Measurements from ENCODE around the gene SBNO1.

SBNO1 gene

GRCh38 chr12:123269896-123270213, 94.8 kb downstream of the SBNO1 start:
- no peak for DNase-seq (ENCODE audit: low read depth in 2 of 2)
- TF ChIP-seq CTCF (IDR thresholded peaks at IDR 0.05; ENCODE audit: low read depth, low read length) = no peak
- peak overlapping the region; percentile 75 to 82 for H3K4me3 ChIP-seq (replicated peaks in 1 of 2; ENCODE audit: low read depth in 2 of 2, low read length in 2 of 2)

GRCh38 chr12:123269395-123269892, 95.2 kb downstream of the SBNO1 start:
- peak; percentile 66 to 75 for DNase-seq (ENCODE audit: low read depth in 2 of 2)
- no peak for TF ChIP-seq CTCF (IDR thresholded peaks at IDR 0.05; ENCODE audit: low read depth, low read length)
- peak overlapping the region; percentile 75 to 82 for H3K4me3 ChIP-seq (replicated peaks in 1 of 2; ENCODE audit: low read depth in 2 of 2, low read length in 2 of 2)

DNA sequence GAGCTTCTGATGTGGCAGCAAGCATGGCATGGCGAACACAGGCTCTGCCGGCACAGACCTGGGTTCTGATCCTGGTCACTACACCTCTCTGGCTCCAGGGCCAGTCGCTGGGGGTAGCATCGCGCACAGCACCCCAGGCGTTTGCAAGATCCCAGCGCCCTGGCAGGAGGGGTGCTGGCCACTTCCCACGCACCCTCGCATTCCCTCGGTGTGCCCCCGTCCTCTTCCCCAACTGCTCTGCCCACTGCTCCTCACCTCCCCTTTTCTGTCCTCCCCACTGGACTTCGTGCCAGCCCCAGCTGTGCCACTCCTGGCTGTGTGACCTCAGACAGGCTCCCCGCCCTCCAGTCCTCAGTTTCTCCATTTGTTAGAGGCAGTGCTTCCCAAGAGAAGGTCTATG, 95.8 kb downstream of the SBNO1 start:
- H3K4me3 ChIP-seq (replicated peaks in 1 of 2; ENCODE audit: low read depth in 2 of 2, low read length in 2 of 2) = peak overlapping the region in 1 of 2 donors; percentile 82
- TF ChIP-seq CTCF (IDR thresholded peaks at IDR 0.05; ENCODE audit: low read depth, low read length) = no peak
- no peak for DNase-seq (ENCODE audit: low read depth in 2 of 2)

GRCh38 chr12:123267991-123268843, 96.4 kb downstream of the SBNO1 start:
- DNase-seq (ENCODE audit: low read depth in 2 of 2) = no peak
- TF ChIP-seq CTCF (IDR thresholded peaks at IDR 0.05; ENCODE audit: low read depth, low read length) = no peak
- no peak overlapping the region for H3K4me3 ChIP-seq (replicated peaks in 1 of 2; ENCODE audit: low read depth in 2 of 2, low read length in 2 of 2)

GRCh38 chr12:123267335-123267920, 97.2 kb downstream of the SBNO1 start:
- no peak for TF ChIP-seq CTCF (IDR thresholded peaks at IDR 0.05; ENCODE audit: low read depth, low read length)
- DNase-seq (ENCODE audit: low read depth in 2 of 2) = no peak
- no peak overlapping the region for H3K4me3 ChIP-seq (replicated peaks in 1 of 2; ENCODE audit: low read depth in 2 of 2, low read length in 2 of 2)

DNA sequence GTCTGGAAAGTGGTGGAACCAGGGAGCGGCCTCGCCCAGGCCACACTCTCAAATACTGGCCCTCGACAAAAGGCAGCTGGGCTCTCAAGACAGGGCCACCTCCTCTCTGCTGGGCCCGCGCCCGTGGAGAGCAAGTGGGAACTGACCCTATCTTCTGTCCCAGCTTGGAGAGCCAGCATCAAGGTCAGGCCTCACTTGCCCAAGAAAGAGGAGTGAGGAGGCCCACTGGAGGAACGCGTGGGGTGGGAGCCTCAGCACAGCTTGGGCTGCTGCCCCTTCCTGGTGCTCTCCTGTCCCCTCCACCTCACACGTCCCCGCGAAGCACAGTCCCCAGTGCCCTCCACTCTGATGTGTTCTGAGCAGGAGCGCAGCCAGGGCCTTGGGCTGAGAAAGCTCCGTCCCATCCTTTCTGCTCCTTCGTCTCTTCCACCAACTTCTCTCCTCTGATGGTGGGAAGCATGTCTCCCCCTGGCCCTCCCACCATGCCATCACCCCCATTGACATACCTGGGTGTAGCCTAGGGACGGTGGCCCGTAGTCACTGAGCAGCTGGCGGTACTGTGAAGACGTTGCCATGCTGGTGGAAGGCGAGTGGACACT, 97.9 kb downstream of the SBNO1 start:
- no peak for TF ChIP-seq CTCF (IDR thresholded peaks at IDR 0.05; ENCODE audit: low read depth, low read length)
- no peak for DNase-seq (ENCODE audit: low read depth in 2 of 2)
- H3K4me3 ChIP-seq (replicated peaks in 1 of 2; ENCODE audit: low read depth in 2 of 2, low read length in 2 of 2) = no peak overlapping the region

Data from cardiac fibroblast (primary cell).